Vagina (tissue), 2 donors: ENCODE data around the gene RBM26. TPM values are rescaled to one million over a fixed set of nuclear protein-coding genes. Genes with fewer than 3 reads are reported as not detected.

Experiments used
- DNase-seq, 2 donors: peaks; one replicate each; pipeline ENCODE4 v3.0.0-alpha.2; 2017; ENCODE audit errors: extremely low spot score in 2 of 2
- H3K27ac ChIP-seq: fragments of 200-600 bp; sonication (generic); one replicate; pipeline ENCODE4 v1.5.1; 2019
- H3K27me3 ChIP-seq: fragments of 200-600 bp; sonication (generic); one replicate; pipeline ENCODE4 v1.5.1; 2019
- H3K36me3 ChIP-seq, 2 donors: fragments of 200-600 bp; sonication (generic); one replicate each; pipeline ENCODE4 v1.5.1; 2017 to 2019
- H3K4me1 ChIP-seq: fragments of 200-600 bp; sonication (generic); one replicate; pipeline ENCODE4 v1.5.1; 2019
- H3K4me3 ChIP-seq, 2 donors: fragments of 200-600 bp; sonication (generic); 1 replicate in 1 of 2; 2 replicates in 1 of 2; pipeline ENCODE4 v1.5.1; 2016 to 2019
- H3K9me3 ChIP-seq: fragments of 200-600 bp; sonication (generic); one replicate; pipeline ENCODE4 v1.5.1; 2019
- CTCF ChIP-seq, 3 experiments: fragments of 450-650 bp in 2 of 3; fragments of 200-600 bp in 1 of 3; sonication (generic) in 1 of 3; IDR thresholded peaks; one replicate each; pipeline ENCODE4 v1.5.1; 2017 to 2019; ENCODE audit warnings: antibody characterized with exemption in 3 of 3, mild to moderate bottlenecking in 2 of 3, moderate library complexity in 2 of 3
- POLR2A ChIP-seq, 2 donors: fragments of 450-650 bp; IDR thresholded peaks; one replicate each; pipeline ENCODE4 v1.6.1; 2017; ENCODE audit warnings: antibody characterized with exemption in 2 of 2, mild to moderate bottlenecking in 2 of 2, moderate library complexity in 2 of 2
- POLR2AphosphoS5 ChIP-seq, 2 donors: sonication (generic); formaldehyde crosslinking; IDR thresholded peaks; one replicate each; pipeline ENCODE4 v1.9.0; 2017; ENCODE audit warnings: antibody characterized with exemption in 2 of 2, mild to moderate bottlenecking in 2 of 2, low read depth in 1 of 2; ENCODE audit not compliant: insufficient read depth in 1 of 2
- intact Hi-C: fragments of 100-400 bp; cut with DNase I; formaldehyde crosslinking; loops from one replicate; pipeline ENCODE4 v1.15.1; 2023
- total RNA-seq: library from RNA; depleted of rRNA; stranded (reverse); fragments of >200 nt; gene quantifications from one replicate; pipeline ENCODE4 v1.2.3, GENCODE V29; 2016

Gene RBM26
- total RNA-seq, 1 donor from 2014 or later = 29.0 TPM

- H3K9me3 ChIP-seq = no peaks in the 10 kb centered on the region
- no peaks in the 10 kb centered on the region for H3K4me1 ChIP-seq
- H3K27me3 ChIP-seq = no peaks in the 10 kb centered on the region
- intact Hi-C loops = no loop called here
- no peak overlapping the region for H3K27ac ChIP-seq
- no peak overlapping the region for H3K4me3 ChIP-seq
- H3K36me3 ChIP-seq = peaks cover 0 to 75% of the 10 kb centered on the region in 2 donors
- no peak for DNase-seq
- TF ChIP-seq CTCF (IDR thresholded peaks at IDR 0.05) = no peak
- TF ChIP-seq POLR2A (IDR thresholded peaks at IDR 0.05) = no peak
- no peak for TF ChIP-seq POLR2AphosphoS5 (IDR thresholded peaks at IDR 0.05; ENCODE audit: insufficient read depth in 1 of 2, low read depth in 1 of 2)
Observed at GRCh38 chr13:79338343-79338742, 67.7 kb downstream of the RBM26 start.

- H3K27ac ChIP-seq = no peak overlapping the region
- no peaks in the 10 kb centered on the region for H3K9me3 ChIP-seq
- intact Hi-C loops = no loop called here
- H3K4me1 ChIP-seq = no peaks in the 10 kb centered on the region
- no peak for TF ChIP-seq CTCF (IDR thresholded peaks at IDR 0.05)
- TF ChIP-seq POLR2A (IDR thresholded peaks at IDR 0.05) = no peak
- no peak for TF ChIP-seq POLR2AphosphoS5 (IDR thresholded peaks at IDR 0.05; ENCODE audit: insufficient read depth in 1 of 2, low read depth in 1 of 2)
- DNase-seq = no peak
- peaks cover 0 to 65% of the 10 kb centered on the region in 2 donors for H3K36me3 ChIP-seq
- H3K4me3 ChIP-seq = no peak overlapping the region
- H3K27me3 ChIP-seq = no peaks in the 10 kb centered on the region
Observed at GRCh38 chr13:79336966-79337365, 69.1 kb downstream of the RBM26 start.

- Histone ChIP-seq H3K27ac (no peak overlapping the region), H3K27me3 (no peaks in the 10 kb centered on the region), H3K36me3 (peaks cover 0 to 7% of the 10 kb centered on the region in 2 donors), H3K9me3 (no peaks in the 10 kb centered on the region), H3K4me1 (no peaks in the 10 kb centered on the region), H3K4me3 (no peak overlapping the region)
- TF ChIP-seq POLR2AphosphoS5 (IDR thresholded peaks at IDR 0.05; ENCODE audit: insufficient read depth in 1 of 2, low read depth in 1 of 2) (no peak), POLR2A (IDR thresholded peaks at IDR 0.05) (no peak), CTCF (IDR thresholded peaks at IDR 0.05) (no peak)
- intact Hi-C loops = no loop called here
- DNase-seq = no peak
Observed at GRCh38 chr13:79328510-79328909, 77.5 kb downstream of the RBM26 start.

GRCh38 chr13:79320433-79320832 is 85.6 kb downstream of the RBM26 start:
- H3K9me3 ChIP-seq = no peaks in the 10 kb centered on the region
- intact Hi-C loops = no loop called here
- H3K27ac ChIP-seq = no peak overlapping the region
- no peaks in the 10 kb centered on the region for H3K27me3 ChIP-seq
- H3K36me3 ChIP-seq = peaks cover 0 to 5% of the 10 kb centered on the region in 2 donors
- DNase-seq = no peak
- no peak overlapping the region for H3K4me3 ChIP-seq
- no peaks in the 10 kb centered on the region for H3K4me1 ChIP-seq
- no peak for TF ChIP-seq POLR2A (IDR thresholded peaks at IDR 0.05)
- no peak for TF ChIP-seq CTCF (IDR thresholded peaks at IDR 0.05)
- no peak for TF ChIP-seq POLR2AphosphoS5 (IDR thresholded peaks at IDR 0.05; ENCODE audit: insufficient read depth in 1 of 2, low read depth in 1 of 2)

GRCh38 chr13:79318664-79319063 is 87.4 kb downstream of the RBM26 start:
- Histone ChIP-seq H3K4me3 (no peak overlapping the region), H3K36me3 (peaks cover 0 to 5% of the 10 kb centered on the region in 2 donors), H3K27ac (no peak overlapping the region), H3K4me1 (no peaks in the 10 kb centered on the region), H3K9me3 (no peaks in the 10 kb centered on the region), H3K27me3 (no peaks in the 10 kb centered on the region)
- intact Hi-C loops = no loop called here
- no peak for DNase-seq
- TF ChIP-seq POLR2A (IDR thresholded peaks at IDR 0.05) (no peak), POLR2AphosphoS5 (IDR thresholded peaks at IDR 0.05; ENCODE audit: insufficient read depth in 1 of 2, low read depth in 1 of 2) (no peak), CTCF (IDR thresholded peaks at IDR 0.05) (no peak)
